GM12878 (cell line): ENCODE results near the gene ZFP62. TPM values are rescaled to one million over a fixed set of nuclear protein-coding genes. Genes with fewer than 3 reads are reported as not detected.

Experiments used
- BACH1 ChIP-seq: fragments of 450-650 bp; IDR thresholded peaks from 2 replicates; pipeline ENCODE4 v1.6.1; 2017; ENCODE audit warnings: mild to moderate bottlenecking, borderline replicate concordance
- BCL11A ChIP-seq: IDR thresholded peaks from 2 replicates; pipeline ENCODE4 v1.6.1; 2011; ENCODE audit warnings: low read depth, low read length
- BRCA1 ChIP-seq: IDR thresholded peaks from 2 replicates; pipeline ENCODE4 v1.6.1; 2011; ENCODE audit warnings: low read depth, low read length, improper control_type of control experiment
- CEBPB ChIP-seq, 2 experiments: fragments of 150-350 bp in 1 of 2; IDR thresholded peaks; 2 replicates each; pipeline ENCODE4 v1.6.1; 2012 to 2014; ENCODE audit warnings: low read depth in 2 of 2, low read length in 2 of 2, borderline replicate concordance in 1 of 2, inconsistent platforms in 1 of 2
- CHD4 ChIP-seq: fragments of 200-600 bp; sonication (generic); IDR thresholded peaks from 2 replicates; pipeline ENCODE4 v1.6.1; 2016; ENCODE audit warnings: mild to moderate bottlenecking
- CREB1 ChIP-seq: IDR thresholded peaks from 2 replicates; pipeline ENCODE4 v1.6.1; 2012; ENCODE audit warnings: low read depth, mild to moderate bottlenecking, inconsistent platforms
- E2F8 ChIP-seq: fragments of 450-650 bp; IDR thresholded peaks from 2 replicates; pipeline ENCODE4 v1.6.1; 2018; ENCODE audit warnings: mild to moderate bottlenecking, low read depth, moderate library complexity; ENCODE audit not compliant: partially characterized antibody
- EGR1 ChIP-seq, 2 experiments: IDR thresholded peaks; 1 replicate in 1 of 2; 2 replicates in 1 of 2; pipeline ENCODE4 v1.6.1; 2011 to 2012; ENCODE audit warnings: low read depth in 2 of 2, low read length in 2 of 2, borderline replicate concordance in 1 of 2, mild to moderate bottlenecking in 1 of 2, moderate library complexity in 1 of 2
- FOS ChIP-seq: IDR thresholded peaks from 3 replicates; pipeline ENCODE4 v1.6.1; 2011; ENCODE audit warnings: borderline replicate concordance; ENCODE audit not compliant: insufficient read length; ENCODE audit errors: extremely low read depth
- GATAD2B ChIP-seq: fragments of 450-650 bp; conservative IDR thresholded peaks from 2 replicates; pipeline ENCODE4 v1.6.1; 2017; ENCODE audit warnings: low read depth, mild to moderate bottlenecking, moderate library complexity
- IRF5 ChIP-seq: fragments of 450-650 bp; IDR thresholded peaks from 2 replicates; pipeline ENCODE4 v1.6.1; 2017; ENCODE audit warnings: borderline replicate concordance
- LARP7 ChIP-seq: fragments of 450-650 bp; IDR thresholded peaks from 2 replicates; pipeline ENCODE4 v1.6.1; 2017; ENCODE audit warnings: mild to moderate bottlenecking
- MTA2 ChIP-seq: fragments of 450-650 bp; IDR thresholded peaks from 2 replicates; pipeline ENCODE4 v1.6.1; 2016; ENCODE audit warnings: low read depth, mild to moderate bottlenecking, moderate library complexity
- MYC ChIP-seq: IDR thresholded peaks from 2 replicates; pipeline ENCODE4 v1.6.1; 2011; ENCODE audit warnings: mild to moderate bottlenecking, low read length, moderate library complexity, inconsistent platforms; ENCODE audit not compliant: insufficient read depth, insufficient replicate concordance, insufficient read length, severe bottlenecking
- NFIC ChIP-seq: IDR thresholded peaks from 2 replicates; pipeline ENCODE4 v1.6.1; 2012; ENCODE audit warnings: low read depth, mild to moderate bottlenecking, inconsistent platforms, low read length, moderate library complexity
- NFXL1 ChIP-seq: fragments of 450-650 bp; IDR thresholded peaks from 2 replicates; pipeline ENCODE4 v1.6.1; 2017; ENCODE audit warnings: antibody characterized with exemption, mild to moderate bottlenecking, borderline replicate concordance
- NFYA ChIP-seq: IDR thresholded peaks from 2 replicates; pipeline ENCODE4 v1.6.1; 2011; ENCODE audit warnings: low read depth, mild to moderate bottlenecking, low read length, improper control_type of control experiment, borderline replicate concordance
- POLR2A ChIP-seq: IDR thresholded peaks from 2 replicates; pipeline ENCODE4 v1.6.1; 2011; ENCODE audit warnings: low read depth, mild to moderate bottlenecking, low read length
- POU2F2 ChIP-seq: IDR thresholded peaks from 3 replicates; pipeline ENCODE4 v1.6.1; 2011; ENCODE audit warnings: low read depth, mild to moderate bottlenecking, low read length, borderline replicate concordance
- SKIL ChIP-seq: fragments of 450-650 bp; IDR thresholded peaks from 2 replicates; pipeline ENCODE4 v1.6.1; 2017; ENCODE audit warnings: mild to moderate bottlenecking, low read depth, inconsistent platforms; ENCODE audit not compliant: poor library complexity, severe bottlenecking
- TARDBP ChIP-seq: IDR thresholded peaks from 2 replicates; pipeline ENCODE4 v1.6.1; 2016; ENCODE audit warnings: borderline replicate concordance
- TCF12 ChIP-seq: IDR thresholded peaks from 2 replicates; pipeline ENCODE4 v1.6.1; 2011; ENCODE audit warnings: low read depth, mild to moderate bottlenecking, low read length
- USF2 ChIP-seq: IDR thresholded peaks from 2 replicates; pipeline ENCODE4 v1.6.1; 2011; ENCODE audit warnings: low read depth, low read length, improper control_type of control experiment, borderline replicate concordance
- ZNF274 ChIP-seq: IDR thresholded peaks from one replicate; pipeline ENCODE4 v1.8.0; 2011; ENCODE audit not compliant: insufficient read length, insufficient read depth
- polyA plus RNA-seq, 11 experiments: library from polyadenylated mRNA; depleted of rRNA in 4 of 11; unstranded in 6 of 11; stranded (reverse) in 5 of 11; fragments of >200 nt; fragmentation: Nextera tagmentation in 4 of 11; fragmentation: Illumina TruSeq in 1 of 11; extraction: Ambion mirVana in 4 of 11; extraction: Trizol in 1 of 11; gene quantifications; 1 replicate in 1 of 11; 2 replicates in 10 of 11; pipeline versions ENCODE4 v1.2.1 to v1.2.3, GENCODE V29; 2011 to 2016; ENCODE audit warnings: inconsistent platforms in 2 of 11, missing spikeins in 2 of 11, low read depth in 1 of 11
- total RNA-seq, 4 experiments: library from RNA; depleted of rRNA in 3 of 4; stranded (reverse); fragments of >200 nt in 3 of 4; fragmentation: Illumina TruSeq in 1 of 4; extraction: Trizol in 1 of 4; gene quantifications; 2 replicates each; pipeline versions ENCODE4 v1.2.1 to v1.2.3, GENCODE V29; 2013 to 2021

The ZFP62 gene
- total and polyA plus RNA-seq, 10 of the 15 experiments (the other 5 are each of a cell fraction or from before 2014, with no cell fraction given): 9.2 to 39.7 (median 21.1) TPM

GRCh38 chr5:180830253-180831138 lies 30.6 kb downstream of the ZFP62 start (continued):
- no peak for TF ChIP-seq E2F8
- 0 out of 2 replicates have a peak, but pooled peaks have one; percentile 75 for TF ChIP-seq GATAD2B
- TF ChIP-seq POLR2A: peak; percentile 67
- TF ChIP-seq MTA2: no peak
- no peak for TF ChIP-seq CEBPB (IDR thresholded peaks at IDR 0.05; ENCODE audit: borderline replicate concordance in 1 of 2, low read depth in 2 of 2, low read length in 2 of 2)
- TF ChIP-seq NFIC: no peak
- TF ChIP-seq TARDBP: no peak
- no peak for TF ChIP-seq CREB1
- TF ChIP-seq TCF12: no peak
- no peak for TF ChIP-seq NFXL1
- no peak; the same call in 1 of the 2 replicates for TF ChIP-seq USF2
- TF ChIP-seq BRCA1: no peak
- no peak for TF ChIP-seq SKIL
- TF ChIP-seq FOS: no peak
- TF ChIP-seq EGR1 (IDR thresholded peaks at IDR 0.05; ENCODE audit: borderline replicate concordance in 1 of 2, low read depth in 2 of 2, low read length in 2 of 2): peak in 1 of 2 experiments; percentile 67; a peak in 2 of 3 replicates
- TF ChIP-seq LARP7: no peak
- no peak for TF ChIP-seq NFYA
- TF ChIP-seq POU2F2: no peak
- no peak for TF ChIP-seq CHD4
- TF ChIP-seq IRF5: no peak
- no peak for TF ChIP-seq MYC
- no peak for TF ChIP-seq BCL11A
- no peak for TF ChIP-seq ZNF274
- TF ChIP-seq BACH1: no peak
